Stomach (tissue), 9 donors: ENCODE results near the gene ZNF605. TPM values are rescaled to one million over a fixed set of nuclear protein-coding genes. Genes with fewer than 3 reads are reported as not detected.
A peak's percentile ranks its signal among the peaks of the same experiment; 100 is the strongest.

ENCODE experiments used
- DNase-seq, 2 donors: peaks; one replicate each; pipeline versions ENCODE4 v3.0.0 to v3.0.0-alpha.2; 2013 to 2019
- H3K27ac ChIP-seq, 5 donors: fragments of 200-600 bp in 4 of 5; sonication (generic) in 4 of 5; one replicate each; pipeline ENCODE4 v1.5.1; 2013 to 2019; ENCODE audit warnings: mild to moderate bottlenecking in 1 of 5, moderate library complexity in 1 of 5
- H3K27me3 ChIP-seq, 3 donors: fragments of 200-600 bp; sonication (generic); one replicate each; pipeline ENCODE4 v1.5.1; 2017 to 2019; ENCODE audit warnings: mixed run types in 1 of 3
- H3K36me3 ChIP-seq, 4 donors: fragments of 200-600 bp; sonication (generic); 1 replicate in 3 of 4; 2 replicates in 1 of 4; pipeline ENCODE4 v1.5.1; 2016 to 2019
- H3K4me1 ChIP-seq, 4 donors: fragments of 200-600 bp; sonication (generic); one replicate each; pipeline ENCODE4 v1.5.1; 2016 to 2019
- H3K4me3 ChIP-seq, 4 donors: fragments of 200-600 bp; sonication (generic) in 3 of 4; one replicate each; pipeline ENCODE4 v1.5.1; 2016 to 2019; ENCODE audit warnings: mild to moderate bottlenecking in 1 of 4
- H3K9me3 ChIP-seq, 4 donors: fragments of 200-600 bp; sonication (generic); one replicate each; pipeline ENCODE4 v1.5.1; 2016 to 2019
- CTCF ChIP-seq, 7 experiments: fragments of 450-650 bp in 4 of 7; fragments of 200-600 bp in 3 of 7; sonication (generic) in 3 of 7; IDR thresholded peaks; one replicate each; pipeline ENCODE4 v1.5.1; 2016 to 2019; ENCODE audit warnings: antibody characterized with exemption in 7 of 7, control low read depth in 2 of 7, mild to moderate bottlenecking in 1 of 7
- EP300 ChIP-seq: sonication (generic); formaldehyde crosslinking; IDR thresholded peaks from one replicate; pipeline ENCODE4 v1.6.1; 2017; ENCODE audit warnings: antibody characterized with exemption
- POLR2A ChIP-seq, 4 donors: fragments of 450-650 bp; IDR thresholded peaks; one replicate each; pipeline ENCODE4 v1.6.1; 2016; ENCODE audit warnings: antibody characterized with exemption in 4 of 4, control low read depth in 2 of 4, mild to moderate bottlenecking in 1 of 4, moderate library complexity in 1 of 4
- POLR2AphosphoS5 ChIP-seq, 3 donors: sonication (generic); formaldehyde crosslinking; IDR thresholded peaks; one replicate each; pipeline ENCODE4 v1.6.1; 2016; ENCODE audit warnings: antibody characterized with exemption in 3 of 3
- WGBS, 5 donors: extraction: QIAGEN DNeasy Blood & Tissue Kit in 3 of 5; methylation state at CpG; one replicate each; pipeline versions ENCODE4 v1.1.5 to v1.1.7; 2013 to 2018; 5-methylcytosine and 5-hydroxymethylcytosine counted together
- intact Hi-C: fragments of 100-400 bp; cut with DNase I; formaldehyde crosslinking; loops from one replicate; pipeline ENCODE4 v1.15.1; 2023; ENCODE audit warnings: low total_unique reads
- polyA plus RNA-seq, 3 donors: library from polyadenylated mRNA; stranded (reverse); fragments of 200-250 nt; gene quantifications; one replicate each; pipeline ENCODE4 v1.2.3, GENCODE V29; 2013
- total RNA-seq, 5 donors: library from RNA; depleted of rRNA; stranded (reverse); fragments of >200 nt; gene quantifications; one replicate each; pipeline versions ENCODE4 v1.1.0 to v1.2.3, GENCODE V29; 2014 to 2016
- donor health status: healthy with polysubstance abuse.
- donor health status: Bipolar disorder and iron deficiency.
- donor health status: healthy.

ZNF605 gene
- total and polyA plus RNA-seq, 8 donors, result 0.58 to 16.9 (median 3.5) TPM

- TF ChIP-seq POLR2A (IDR thresholded peaks at IDR 0.05) (no peak), EP300 (no peak), CTCF (IDR thresholded peaks at IDR 0.05) (no peak), POLR2AphosphoS5 (IDR thresholded peaks at IDR 0.05) (no peak)
- Histone ChIP-seq H3K9me3 (peaks cover 76 to 100% (median 98%) of the 10 kb centered on the region in 4 donors), H3K36me3 (peaks cover 16 to 63% (median 27%) of the 10 kb centered on the region in 4 donors), H3K4me1 (no peaks in the 10 kb centered on the region), H3K27me3 (no peaks in the 10 kb centered on the region), H3K27ac (no peak overlapping the region), H3K4me3 (no peak overlapping the region)
- WGBS, 5 donors, result 38 to 73% (median 58%) methylated on average over 1 of the region's 1 CpG
- no peak for DNase-seq
- intact Hi-C loops, result no loop called here
These were observed 32.7 kb downstream of the ZNF605 start for GRCh38 chr12:132923356-132923909.

GRCh38 chr12:132922676-132923075 is 33.4 kb downstream of the ZNF605 start:
- no peaks in the 10 kb centered on the region for H3K4me1 ChIP-seq
- WGBS, 5 donors, result 94 to 99% (median 96%) methylated on average over 4 of the region's 4 CpGs
- intact Hi-C loops, result no loop called here
- H3K9me3 ChIP-seq, result peaks cover 81 to 100% (median 99%) of the 10 kb centered on the region in 4 donors
- H3K36me3 ChIP-seq, result peaks cover 14 to 59% (median 20%) of the 10 kb centered on the region in 4 donors
- H3K27me3 ChIP-seq, result no peaks in the 10 kb centered on the region
- no peak for DNase-seq
- no peak overlapping the region for H3K4me3 ChIP-seq
- TF ChIP-seq EP300, result no peak
- TF ChIP-seq POLR2AphosphoS5 (IDR thresholded peaks at IDR 0.05), result no peak
- TF ChIP-seq CTCF (IDR thresholded peaks at IDR 0.05), result no peak
- no peak for TF ChIP-seq POLR2A (IDR thresholded peaks at IDR 0.05)
- H3K27ac ChIP-seq, result no peak overlapping the region

- WGBS, 5 donors, result 72 to 80% (median 77%) methylated on average over 9 of the region's 9 CpGs
- DNase-seq, result no peak
- TF ChIP-seq POLR2A (IDR thresholded peaks at IDR 0.05), result no peak
- Histone ChIP-seq H3K27ac (no peak overlapping the region), H3K9me3 (peaks cover 79 to 100% (median 99%) of the 10 kb centered on the region in 4 donors), H3K36me3 (peaks cover 5 to 49% (median 11%) of the 10 kb centered on the region in 4 donors), H3K4me3 (no peak overlapping the region), H3K4me1 (no peaks in the 10 kb centered on the region), H3K27me3 (no peaks in the 10 kb centered on the region)
- intact Hi-C loops, result no loop called here
These were observed 34.4 kb downstream of the ZNF605 start for GRCh38 chr12:132921685-132922084.

- TF ChIP-seq CTCF (IDR thresholded peaks at IDR 0.05), result no peak
- TF ChIP-seq EP300, result no peak
- no peak for TF ChIP-seq POLR2AphosphoS5 (IDR thresholded peaks at IDR 0.05)
- no peak for TF ChIP-seq POLR2A (IDR thresholded peaks at IDR 0.05)
- no peak overlapping the region for H3K27ac ChIP-seq
- peaks cover 0 to 39% (median 0%) of the 10 kb centered on the region in 4 donors for H3K36me3 ChIP-seq
These were observed 37.4 kb downstream of the ZNF605 start for GRCh38 chr12:132918680-132919079.

GRCh38 chr12:132909030-132909368 is 47.1 kb downstream of the ZNF605 start:
- Histone ChIP-seq H3K4me1 (peaks cover 4 to 29% (median 22%) of the 10 kb centered on the region in 4 donors), H3K27ac (peak overlapping the region; percentile 43 to 87 (median 84)), H3K9me3 (peaks cover 9 to 96% (median 66%) of the 10 kb centered on the region in 4 donors), H3K4me3 (peak overlapping the region; percentile 51 to 65 (median 60)), H3K27me3 (peaks cover 0 to 29% (median 5%) of the 10 kb centered on the region in 3 donors), H3K36me3 (peaks cover 0 to 10% (median 0%) of the 10 kb centered on the region in 4 donors)
- TF ChIP-seq POLR2AphosphoS5 (IDR thresholded peaks at IDR 0.05), result no peak
- peak in 1 of 4 donors; percentile 16 for TF ChIP-seq POLR2A (IDR thresholded peaks at IDR 0.05)
- WGBS, 5 donors, result 1 to 4% (median 3%) methylated on average over 22 of the region's 22 CpGs
- no peak for DNase-seq
- intact Hi-C loops, result no loop called here

More at GRCh38 chr12:132918680-132919079, 37.4 kb downstream of the ZNF605 start:
- Histone ChIP-seq H3K27me3 (no peaks in the 10 kb centered on the region), H3K4me3 (no peak overlapping the region), H3K9me3 (peaks cover 57 to 100% (median 93%) of the 10 kb centered on the region in 4 donors), H3K4me1 (no peaks in the 10 kb centered on the region)
- DNase-seq, result no peak
- WGBS, 5 donors, result 93 to 96% (median 94%) methylated on average over 6 of the region's 6 CpGs
- intact Hi-C loops, result no loop called here
